Myocyte (in vitro differentiated cells): ENCODE data around the gene RRM2. TPM values are rescaled to one million over a fixed set of nuclear protein-coding genes. Genes with fewer than 3 reads are reported as not detected.

Source experiments
- DNase-seq: peaks from one replicate; pipeline ENCODE4 v3.0.0-alpha.2; 2012; ENCODE audit warnings: low read depth
- polyA plus RNA-seq: library from polyadenylated mRNA; unstranded; fragments of >200 nt; gene quantifications from one replicate; pipeline ENCODE4 v1.2.1, GENCODE V29; 2012; ENCODE audit warnings: missing spikeins
- total RNA-seq: library from RNA; depleted of rRNA; stranded (reverse); fragments of >200 nt; gene quantifications from 2 replicates; pipeline ENCODE4 v1.2.3, GENCODE V29; 2014

Gene RRM2
- total RNA-seq: 0.72 and 0.78 TPM in 2 replicates
- polyA plus RNA-seq: 0.40 TPM

GRCh38 chr2:10122500-10123280 is at the start of gene RRM2:
Gene RRM2 (plus strand): TSS chr2:10122739. CDS start chr2:10122799, 60 bp downstream.
- peak; percentile 94 for DNase-seq

- no peak for DNase-seq
Measured at GRCh38 chr2:10073706-10074105, 48.8 kb upstream of the RRM2 start.

- DNase-seq: no peak
Measured at GRCh38 chr2:10075101-10075500, 47.4 kb upstream of the RRM2 start.

- no peak for DNase-seq
Measured at GRCh38 chr2:10075571-10076209, 46.8 kb upstream of the RRM2 start.

GRCh38 chr2:10076511-10076910 is 46.0 kb upstream of the RRM2 start:
- DNase-seq: no peak

- DNase-seq: no peak
Measured at GRCh38 chr2:10076988-10077527, 45.5 kb upstream of the RRM2 start.

GRCh38 chr2:10078001-10078400 is 44.5 kb upstream of the RRM2 start:
- DNase-seq: no peak

DNA sequence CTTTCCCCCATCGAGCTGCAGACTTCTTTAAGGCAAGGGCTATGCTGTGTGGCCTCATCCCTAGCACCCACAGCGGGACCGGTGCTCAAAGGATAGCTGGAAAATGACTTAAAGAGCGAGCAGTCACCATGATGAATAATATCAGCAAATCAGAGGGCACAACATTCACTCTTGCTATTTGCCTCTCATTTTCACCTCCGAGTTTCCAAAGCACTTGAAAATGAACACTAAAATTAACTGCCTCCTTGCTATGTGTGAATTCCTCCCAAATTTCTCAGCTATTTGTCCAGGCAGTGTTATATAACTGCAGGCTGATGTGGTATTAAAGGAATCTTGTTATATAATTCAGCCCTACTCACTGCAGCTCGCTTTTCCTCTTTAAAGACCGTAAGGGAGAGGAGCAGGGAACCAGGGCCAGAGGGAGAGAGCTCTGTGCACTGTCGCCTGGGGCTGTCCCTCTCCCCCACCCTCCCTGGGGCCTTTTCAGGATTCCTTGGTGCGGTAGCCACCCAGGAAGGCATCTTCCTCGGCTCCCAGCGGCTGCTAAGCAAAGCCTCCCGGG is 43.8 kb upstream of the RRM2 start:
- no peak for DNase-seq

DNA sequence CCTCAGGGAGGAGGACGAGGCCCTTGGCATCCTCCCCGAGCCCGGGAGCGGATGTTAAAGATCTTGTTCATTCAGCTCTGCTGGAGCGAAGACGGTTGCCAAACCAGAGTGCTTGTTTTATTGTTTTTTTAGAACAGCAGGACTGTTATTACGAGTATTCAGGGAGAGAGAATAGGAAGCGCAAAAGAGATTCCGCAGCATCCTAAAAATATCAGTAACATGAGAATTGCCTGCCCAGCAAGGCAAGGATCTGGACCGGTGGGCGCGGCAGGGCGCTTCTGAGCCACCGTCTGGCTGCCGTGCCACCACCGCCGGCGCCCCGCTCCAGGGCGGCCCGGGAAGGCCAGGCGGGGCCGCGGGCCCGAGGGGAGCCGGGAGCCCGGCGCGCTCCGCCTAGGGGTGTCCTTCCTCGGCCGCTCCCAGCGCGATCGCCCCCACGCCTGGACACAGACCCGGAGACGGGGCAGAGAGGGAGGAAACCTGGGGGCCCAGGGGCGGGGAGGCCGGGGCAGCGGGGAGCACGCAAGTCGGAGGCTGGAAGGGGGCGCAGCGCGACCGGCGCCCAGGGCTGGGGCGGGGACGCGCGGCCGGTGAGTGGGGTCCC is 43.2 kb upstream of the RRM2 start:
- peak; percentile 59 for DNase-seq

DNA sequence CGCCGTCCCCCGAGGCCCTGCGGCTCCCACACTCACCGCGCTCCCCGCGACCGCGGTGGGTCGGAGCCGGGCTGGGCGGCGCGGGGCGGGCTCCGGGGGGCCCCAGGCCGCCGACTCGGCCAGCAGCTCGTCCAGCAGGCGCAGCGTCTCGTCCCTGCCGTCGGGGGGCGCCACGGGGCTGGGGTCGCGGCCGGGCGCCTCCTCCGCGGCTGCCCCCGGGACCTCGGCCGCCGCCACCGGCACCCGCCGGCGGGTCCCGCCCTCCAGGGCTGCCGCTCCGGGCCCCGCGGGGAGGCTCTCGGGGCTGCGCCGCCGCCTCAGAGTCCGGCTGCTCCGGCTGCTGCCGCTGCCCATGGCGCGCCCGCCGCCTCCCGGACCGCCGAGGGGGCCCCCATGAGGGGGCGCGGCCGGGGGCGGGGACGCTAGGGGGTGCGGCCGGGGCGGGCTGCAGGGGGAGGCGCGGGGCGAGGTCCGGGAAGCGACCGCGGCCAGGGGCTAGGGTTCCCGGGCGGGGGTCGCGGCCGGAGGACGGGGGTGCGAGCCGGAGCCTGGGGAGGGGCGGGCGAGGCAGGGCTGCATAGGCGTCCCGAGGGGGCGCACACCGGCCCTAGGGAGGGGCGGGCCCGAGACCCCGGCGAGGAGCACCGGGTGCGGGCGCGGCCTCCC is 42.5 kb upstream of the RRM2 start, which contains the start of gene CYS1:
Gene CYS1 (minus strand): TSS at position 542 of the 666 bp plus-strand sequence. CDS start 188 bp downstream, at position 354.
- DNase-seq: peak; percentile 16

GRCh38 chr2:10080536-10081304 is 41.8 kb upstream of the RRM2 start:
- DNase-seq: no peak

DNA sequence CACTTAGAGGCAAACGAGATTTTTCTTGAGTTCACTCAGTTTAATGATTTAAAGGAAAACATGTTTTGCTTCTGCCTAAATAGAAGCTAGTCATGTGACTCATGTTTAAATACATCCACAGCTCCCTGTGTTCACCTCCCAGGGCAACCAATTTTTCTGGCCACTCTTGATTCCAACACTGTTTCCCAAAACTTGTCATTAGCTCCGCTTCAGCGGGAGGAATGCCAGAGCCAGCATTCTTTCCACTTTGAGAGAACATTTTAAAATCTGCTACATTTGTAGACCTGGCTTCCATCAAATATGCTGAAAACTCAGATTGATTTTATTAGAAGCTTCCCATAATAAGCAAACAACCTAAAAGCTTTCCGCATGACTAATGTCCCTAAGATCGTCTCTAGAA is 39.5 kb upstream of the RRM2 start:
- DNase-seq: no peak

GRCh38 chr2:10083692-10084211 is 38.8 kb upstream of the RRM2 start:
- DNase-seq: no peak

DNA sequence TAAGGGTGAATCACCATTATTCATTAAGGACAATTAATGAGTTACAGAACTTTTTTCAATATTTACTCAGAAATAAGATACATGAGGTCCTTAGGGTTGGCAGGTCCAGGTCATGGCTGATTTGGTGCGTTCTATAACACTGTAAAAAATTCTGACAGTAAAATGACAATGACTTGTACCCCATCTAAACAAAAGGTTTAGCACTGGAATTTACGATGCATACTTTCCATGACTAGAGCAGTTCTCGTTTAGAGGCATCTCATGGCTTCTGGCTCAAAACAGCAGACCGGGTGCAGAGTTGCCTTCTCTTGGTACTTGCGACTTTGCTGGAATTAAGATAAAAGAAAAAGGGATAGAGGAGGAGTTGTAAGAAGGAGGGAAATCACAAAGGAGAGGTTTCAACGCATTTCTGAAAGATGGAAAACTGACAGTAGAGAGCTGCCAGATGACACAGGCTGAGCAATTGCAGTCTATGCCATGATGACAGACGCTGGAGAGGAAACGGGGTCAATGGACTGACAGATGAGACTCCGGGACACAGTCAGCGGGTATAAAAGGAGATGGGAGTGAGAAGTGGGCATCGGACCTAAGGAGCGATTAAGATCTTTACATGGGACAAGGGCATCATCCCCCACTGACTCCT is 38.2 kb upstream of the RRM2 start:
- DNase-seq: no peak

- no peak for DNase-seq
Measured at GRCh38 chr2:10085043-10085667, 37.4 kb upstream of the RRM2 start.

- DNase-seq: no peak
Measured at GRCh38 chr2:10085668-10086059, 36.9 kb upstream of the RRM2 start.

- no peak for DNase-seq
Measured at GRCh38 chr2:10086950-10087349, 35.6 kb upstream of the RRM2 start.

- no peak for DNase-seq
Measured at GRCh38 chr2:10087360-10087759, 35.2 kb upstream of the RRM2 start.

- no peak for DNase-seq
Measured at GRCh38 chr2:10089565-10090190, 32.9 kb upstream of the RRM2 start.
